GM21737 (cell line): ENCODE results near the gene OR2D2.
A peak's percentile ranks its signal among the peaks of the same experiment; 100 is the strongest.
"Not testable (repeated sequence)": the region's sequence is repeated elsewhere in the genome, so short reads cannot be mapped to it uniquely, and the experiment has no call there.

ENCODE experiments used
- ATAC-seq: cut with Tn5 transposase; IDR thresholded peaks from one replicate; pipeline ENCODE4 v1.9.1; 2021; ENCODE audit warnings: mild to moderate bottlenecking, moderate library complexity; ENCODE audit not compliant: unreplicated experiment

Gene OR2D2, protein sequence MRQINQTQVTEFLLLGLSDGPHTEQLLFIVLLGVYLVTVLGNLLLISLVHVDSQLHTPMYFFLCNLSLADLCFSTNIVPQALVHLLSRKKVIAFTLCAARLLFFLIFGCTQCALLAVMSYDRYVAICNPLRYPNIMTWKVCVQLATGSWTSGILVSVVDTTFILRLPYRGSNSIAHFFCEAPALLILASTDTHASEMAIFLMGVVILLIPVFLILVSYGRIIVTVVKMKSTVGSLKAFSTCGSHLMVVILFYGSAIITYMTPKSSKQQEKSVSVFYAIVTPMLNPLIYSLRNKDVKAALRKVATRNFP

DNA sequence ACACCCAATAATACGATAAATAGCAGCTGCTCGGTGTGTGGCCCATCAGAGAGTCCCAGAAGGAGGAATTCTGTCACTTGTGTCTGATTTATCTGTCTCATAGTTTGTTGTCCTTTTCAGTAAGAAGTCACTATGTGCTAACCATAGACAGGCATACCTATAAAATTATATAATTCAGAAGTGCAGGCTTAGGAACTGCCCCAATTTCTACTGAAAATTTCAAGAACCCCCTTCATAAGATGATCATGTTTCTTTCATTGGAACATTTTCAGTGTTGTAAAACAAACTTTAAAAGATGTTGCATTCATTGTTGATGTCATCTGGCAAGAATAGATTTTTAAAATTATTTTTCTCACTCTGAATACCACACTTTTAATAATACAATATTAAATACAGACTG, at the start of gene OR2D2:
Gene OR2D2 (minus strand): TSS at position 101 of the 400 bp plus-strand sequence. CDS start 0 bp downstream, at position 101.
- ATAC-seq = no peak

DNA sequence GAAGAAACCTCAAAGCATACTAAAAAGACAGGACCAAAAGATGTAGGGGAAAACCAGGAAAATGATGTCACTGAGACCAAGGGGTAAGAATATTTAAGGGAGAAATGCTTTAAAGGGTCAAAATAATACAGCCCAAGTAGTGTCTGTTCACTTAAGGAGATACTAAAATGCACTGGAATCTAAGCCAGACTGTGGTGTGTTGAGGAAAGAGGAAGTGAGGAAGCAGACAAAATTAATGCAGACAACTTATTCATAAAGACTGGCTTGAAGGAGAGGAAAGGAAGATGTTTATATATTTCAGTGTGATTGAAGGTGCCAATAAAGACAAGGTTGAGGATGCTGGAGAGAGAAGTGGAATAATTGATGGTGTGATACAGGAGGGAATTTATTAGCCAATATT, 49.7 kb upstream of the OR2D2 start:
- ATAC-seq = no peak

DNA sequence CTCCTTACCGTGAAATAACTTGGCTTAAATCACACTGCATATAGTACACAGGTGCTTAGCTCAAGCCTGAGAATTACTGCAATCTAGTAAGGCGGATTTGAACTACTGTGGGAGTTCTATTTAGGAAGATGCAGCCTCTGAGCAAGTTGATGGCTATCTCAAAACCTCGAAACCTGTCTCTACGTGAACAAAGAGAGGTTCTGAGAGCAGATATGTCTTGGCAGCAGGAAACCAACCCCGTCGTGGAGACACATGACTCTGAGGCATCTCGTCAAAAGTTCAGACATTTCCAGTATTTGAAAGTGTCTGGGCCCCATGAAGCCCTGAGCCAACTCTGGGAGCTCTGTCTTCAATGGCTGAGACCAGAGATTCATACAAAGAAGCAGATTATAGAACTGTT, 39.8 kb upstream of the OR2D2 start:
- ATAC-seq = no peak

DNA sequence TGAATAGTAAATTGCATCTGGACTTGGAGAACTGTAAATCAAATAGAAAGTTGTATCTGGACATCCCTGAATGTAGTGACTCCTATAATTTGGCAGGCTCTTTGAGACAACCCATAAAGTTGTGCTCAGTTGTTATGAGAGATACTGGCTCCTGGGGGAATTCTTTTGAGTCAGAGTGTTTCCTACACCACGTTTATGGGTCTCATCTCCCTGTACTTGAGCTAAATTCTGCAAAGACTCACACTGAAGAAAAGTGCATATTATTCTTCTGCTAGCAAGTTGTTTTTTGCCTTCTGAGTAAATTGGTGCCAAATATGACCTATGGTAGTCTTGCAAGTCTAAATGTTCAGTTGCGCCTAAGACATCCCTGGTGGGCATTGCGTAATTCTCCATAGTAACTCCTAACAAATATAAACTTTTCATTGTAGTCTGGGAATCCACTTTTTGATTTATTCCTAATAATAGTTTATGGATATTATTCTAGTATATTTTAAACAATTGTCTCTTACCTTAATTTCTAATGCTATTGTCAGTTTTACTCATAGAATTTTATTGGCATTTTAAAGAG, 38.9 kb upstream of the OR2D2 start:
- no peak for ATAC-seq

DNA sequence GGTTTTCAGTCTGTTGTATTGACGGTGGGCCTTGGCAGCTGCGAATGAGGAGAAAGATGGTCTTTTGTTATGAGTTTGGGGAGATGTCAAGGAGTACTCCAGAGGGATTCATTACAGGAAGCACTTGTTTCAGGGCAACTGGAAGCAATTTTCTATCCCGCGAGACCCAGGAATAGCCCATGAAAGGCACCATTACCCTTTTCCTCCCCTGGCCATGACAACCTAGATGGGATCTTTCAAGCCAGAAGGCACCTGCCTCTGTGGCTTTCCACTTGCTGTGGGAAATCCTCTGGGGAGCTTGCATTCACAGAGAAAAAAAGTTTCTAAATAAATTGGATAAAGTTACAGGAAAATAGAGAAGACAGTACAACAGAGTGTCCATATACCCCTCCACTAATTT, 36.6 kb upstream of the OR2D2 start:
- no peak for ATAC-seq

DNA sequence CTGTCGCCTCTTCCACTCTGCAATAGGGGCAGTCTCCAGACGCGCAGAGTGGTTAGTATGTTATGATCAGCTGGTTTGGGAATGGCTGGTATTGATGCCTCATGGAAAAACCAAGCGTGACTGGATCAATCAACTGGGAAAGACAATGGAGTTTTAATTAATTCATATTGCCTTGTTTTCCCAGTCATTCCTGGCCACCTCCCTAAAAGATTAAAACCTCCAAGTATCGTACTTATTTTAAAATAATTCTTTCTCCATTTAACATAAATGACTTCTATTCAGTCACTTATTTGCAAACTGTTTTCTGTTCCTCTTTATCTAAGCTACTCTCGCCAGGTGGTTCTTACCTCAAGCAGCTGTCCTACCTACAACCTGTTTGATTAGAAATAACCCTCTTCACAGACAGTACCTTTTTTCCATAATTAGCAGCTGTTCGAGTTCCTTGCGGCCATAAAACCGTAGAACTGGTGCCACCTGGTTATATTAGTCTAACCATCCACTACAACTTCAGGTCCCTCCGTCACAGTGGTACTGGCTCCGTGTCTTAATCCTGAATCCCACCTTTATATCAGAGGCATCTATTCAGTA, 34.8 kb upstream of the OR2D2 start:
- peak; percentile 40 for ATAC-seq

DNA sequence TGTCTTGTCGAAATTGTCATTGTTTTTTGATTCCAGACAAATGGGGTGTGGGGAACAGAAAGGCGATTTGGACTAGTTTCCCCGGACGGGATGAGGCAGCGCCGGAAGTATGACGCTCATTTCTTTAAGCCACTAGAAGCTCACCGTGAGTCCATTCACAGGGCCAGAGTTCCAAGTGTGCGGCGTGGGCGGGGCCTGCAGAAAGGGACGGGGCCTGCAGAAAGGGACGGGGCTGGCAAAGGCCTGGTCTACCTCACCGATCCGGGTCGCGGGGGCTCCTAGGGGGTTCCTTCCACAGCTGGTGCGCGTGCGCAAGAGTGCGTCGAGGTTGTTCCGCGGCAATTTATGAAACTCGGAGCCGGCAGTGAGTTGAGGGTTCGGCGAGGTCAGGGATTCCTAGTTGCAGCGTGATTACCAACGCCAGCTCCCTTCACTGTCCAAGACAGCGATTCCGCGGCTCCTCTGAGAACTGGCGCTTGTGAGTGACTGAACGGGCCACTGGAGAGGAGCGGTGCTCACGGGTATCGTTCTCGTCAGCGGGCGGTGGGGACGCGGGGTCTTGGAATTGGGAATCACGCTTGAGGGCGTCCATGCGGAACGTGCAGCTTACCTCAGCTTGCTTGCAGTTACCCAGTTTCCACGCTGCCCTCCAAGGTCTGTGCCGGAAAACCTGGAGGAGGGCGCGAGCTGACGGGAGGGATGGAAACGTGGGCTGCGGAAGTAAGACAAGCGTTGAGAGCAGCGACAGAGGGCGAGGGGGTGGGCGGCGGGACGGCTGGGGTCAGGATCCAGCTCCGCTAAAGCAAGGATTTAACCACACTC, 34.1 kb upstream of the OR2D2 start, which contains the start of gene ZNF215:
Gene ZNF215 (plus strand): TSS at position 219 of the 822 bp plus-strand sequence. CDS start 5,847 bp downstream, outside the sequence.
- peak; percentile 75 for ATAC-seq

DNA sequence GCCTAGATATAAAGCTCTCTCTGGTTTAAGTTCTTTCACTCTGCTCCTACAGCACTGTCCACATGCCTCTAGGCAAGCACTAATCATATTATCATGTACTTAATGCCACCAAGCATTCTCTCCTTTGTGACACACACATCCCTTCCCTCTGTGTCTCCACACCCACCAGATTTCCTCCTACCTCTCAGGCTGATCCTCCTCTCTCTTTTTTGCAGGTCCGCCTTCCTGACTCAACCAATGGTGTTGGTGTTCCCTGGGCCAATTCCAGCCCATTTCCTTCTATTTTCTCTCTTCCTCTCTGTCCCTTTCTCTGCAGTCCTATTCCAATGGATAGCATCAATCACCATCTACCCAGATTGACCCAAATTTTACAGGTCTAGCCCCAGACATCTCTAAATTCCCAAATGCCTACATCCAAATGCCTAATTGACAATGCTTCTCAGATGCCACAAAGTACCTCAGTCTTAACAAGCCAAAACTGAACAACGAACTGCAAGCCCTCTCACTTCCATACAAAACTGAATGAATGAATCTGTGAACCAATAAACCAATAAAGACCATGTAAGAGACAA, 33.4 kb upstream of the OR2D2 start:
- peak; percentile 2 for ATAC-seq

DNA sequence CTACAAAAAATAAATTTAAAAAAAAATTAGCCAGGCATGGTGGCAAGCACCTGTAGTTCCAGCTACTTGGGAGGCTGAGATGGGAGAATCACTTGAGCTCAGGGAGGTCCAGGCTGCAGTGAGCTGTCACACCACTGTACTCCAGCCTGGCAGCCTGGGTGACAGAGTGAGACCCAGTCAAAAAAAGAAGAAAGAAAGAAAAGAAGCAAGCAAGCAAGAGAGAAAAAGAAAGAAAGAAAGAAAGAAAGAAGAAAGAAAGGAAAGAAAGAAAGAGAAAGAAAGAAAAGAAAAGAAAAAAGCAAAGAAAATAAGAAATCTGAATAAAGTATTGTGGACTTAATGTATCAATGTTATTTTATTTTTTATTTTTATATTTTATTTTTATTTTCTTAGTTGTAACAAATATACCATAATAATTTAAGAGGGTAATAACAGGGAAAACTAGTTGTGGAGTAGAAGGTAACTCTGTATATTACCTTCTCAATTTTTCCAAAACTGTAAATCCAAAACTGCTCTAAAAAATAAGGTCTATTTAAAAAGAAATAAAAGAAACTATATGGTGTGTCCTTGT, 32.8 kb upstream of the OR2D2 start:
- no peak for ATAC-seq

DNA sequence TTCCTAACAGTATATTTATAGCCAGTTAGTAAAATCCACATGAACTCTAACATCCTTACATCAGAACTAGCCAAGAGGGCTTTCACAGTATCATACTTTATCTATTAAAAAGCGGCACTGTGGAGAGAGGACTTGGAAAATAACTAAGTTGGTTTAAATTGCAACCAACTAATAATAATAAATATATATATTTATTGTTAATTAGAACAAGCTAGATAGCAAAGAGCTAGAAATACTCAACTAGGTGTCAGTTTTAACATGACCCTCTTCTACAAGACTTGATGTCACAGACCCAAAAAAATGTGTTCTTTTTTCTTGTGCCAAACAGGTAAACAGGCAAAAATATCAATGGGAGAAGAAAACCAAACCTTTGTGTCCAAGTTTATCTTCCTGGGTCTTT, 28.4 kb upstream of the OR2D2 start, which contains the start of gene OR2D3:
Gene OR2D3 (plus strand): TSS at position 301 of the 400 bp plus-strand sequence. CDS start 0 bp downstream, at position 301.
- ATAC-seq = no peak

DNA sequence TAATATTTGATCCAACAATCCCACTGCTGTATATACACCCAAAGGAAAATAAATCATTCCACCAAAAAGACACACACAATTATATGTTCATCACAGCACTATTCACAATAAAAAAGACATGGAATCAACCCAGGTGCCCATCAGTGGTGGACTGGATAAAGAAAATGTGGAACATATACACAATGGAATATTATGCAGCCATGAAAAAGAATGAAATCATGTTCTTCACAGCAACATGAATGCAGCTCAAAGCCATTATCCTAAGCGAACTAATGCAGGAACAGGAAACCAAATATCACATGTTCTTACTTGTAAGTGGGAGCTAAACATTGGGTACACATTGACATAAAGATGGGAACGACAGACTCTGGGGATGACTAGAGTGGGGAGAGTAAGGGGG, 27.4 kb upstream of the OR2D2 start:
- ATAC-seq = no peak

DNA sequence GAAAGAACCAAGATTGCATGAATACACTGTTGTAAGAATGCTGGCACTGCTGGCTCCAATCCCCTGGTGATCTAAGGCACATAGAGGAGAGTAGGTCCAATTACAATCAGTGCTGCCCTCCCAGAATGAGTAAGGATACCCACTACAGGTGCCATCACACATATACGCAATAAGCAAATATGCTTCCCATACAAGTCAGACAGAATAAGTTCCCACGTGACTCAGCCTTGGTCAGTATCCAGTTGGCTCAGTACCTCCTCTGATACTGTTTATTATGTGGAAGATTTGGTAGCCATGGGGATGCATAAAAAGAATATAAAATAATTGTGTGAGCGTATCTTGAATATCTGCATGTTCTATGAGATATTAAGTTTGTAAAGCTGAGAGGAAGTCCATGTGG, 19.6 kb upstream of the OR2D2 start:
- no peak for ATAC-seq

DNA sequence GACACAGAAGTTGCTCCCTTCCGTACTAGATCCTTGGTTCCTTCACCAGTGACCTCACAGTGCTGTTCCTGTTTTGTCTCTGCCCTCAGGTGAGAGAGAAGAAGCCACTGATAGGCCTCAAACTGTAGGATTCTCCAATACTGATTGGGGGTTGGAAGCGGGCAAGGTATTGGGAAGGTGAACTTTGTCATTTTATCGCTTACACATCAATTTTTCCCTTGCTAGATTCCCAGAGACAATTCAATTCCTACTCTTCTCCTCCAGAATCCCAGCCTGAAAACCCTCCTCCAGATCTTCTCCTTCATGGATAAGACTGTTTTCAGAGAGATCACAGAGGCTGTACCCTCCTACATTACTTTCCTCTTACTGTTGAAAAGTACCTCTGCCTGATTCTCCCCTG, 19.1 kb upstream of the OR2D2 start:
- no peak for ATAC-seq

DNA sequence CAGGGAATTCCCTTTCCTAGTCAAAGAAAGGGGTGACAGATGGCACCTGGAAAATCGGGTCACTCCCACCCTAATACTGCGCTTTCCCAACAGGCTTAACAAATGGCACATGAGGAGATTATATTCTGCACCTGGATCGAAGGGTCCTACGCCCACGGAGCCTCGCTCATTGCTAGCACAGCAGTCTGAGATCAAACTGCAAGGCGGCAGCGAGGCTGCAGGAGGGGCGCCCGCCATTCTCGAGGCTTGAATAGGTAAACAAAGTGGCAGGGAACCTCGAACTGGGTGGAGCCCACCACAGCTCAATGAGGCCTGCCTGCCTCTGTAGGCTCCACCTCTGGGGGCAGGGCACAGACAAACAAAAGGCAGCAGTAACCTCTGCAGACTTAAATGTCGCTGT, 12.5 kb upstream of the OR2D2 start:
- ATAC-seq = not testable (repeated sequence)

DNA sequence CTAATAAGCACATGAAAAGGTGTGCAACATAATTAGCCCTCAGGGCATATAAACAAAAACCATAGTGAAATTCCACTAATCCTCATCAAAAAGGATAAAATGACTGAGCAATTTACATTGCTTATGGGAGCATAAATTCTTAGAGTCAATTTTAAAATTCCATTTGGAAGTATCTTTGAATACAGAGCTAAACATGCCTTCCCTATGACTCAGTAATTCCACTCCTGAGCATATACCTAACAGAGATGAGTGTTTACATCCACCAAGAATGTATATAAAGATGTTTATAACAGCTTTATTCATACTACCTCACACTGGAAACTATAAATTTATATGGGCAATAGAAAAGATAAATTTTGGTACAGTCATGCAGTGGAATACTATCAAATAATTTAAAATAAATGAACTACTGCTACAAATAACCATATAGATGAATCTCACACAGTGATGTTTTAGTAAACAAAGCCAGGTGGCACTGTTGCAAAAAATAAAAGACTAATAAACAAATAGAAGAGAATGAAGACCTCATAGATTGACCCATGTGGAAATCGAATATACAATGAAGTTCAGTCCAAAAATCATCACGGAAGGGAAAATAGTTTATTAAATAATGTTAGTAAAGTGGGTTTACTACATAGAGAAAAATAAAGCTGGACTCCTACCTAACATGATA, 8.2 kb upstream of the OR2D2 start:
- no peak for ATAC-seq

DNA sequence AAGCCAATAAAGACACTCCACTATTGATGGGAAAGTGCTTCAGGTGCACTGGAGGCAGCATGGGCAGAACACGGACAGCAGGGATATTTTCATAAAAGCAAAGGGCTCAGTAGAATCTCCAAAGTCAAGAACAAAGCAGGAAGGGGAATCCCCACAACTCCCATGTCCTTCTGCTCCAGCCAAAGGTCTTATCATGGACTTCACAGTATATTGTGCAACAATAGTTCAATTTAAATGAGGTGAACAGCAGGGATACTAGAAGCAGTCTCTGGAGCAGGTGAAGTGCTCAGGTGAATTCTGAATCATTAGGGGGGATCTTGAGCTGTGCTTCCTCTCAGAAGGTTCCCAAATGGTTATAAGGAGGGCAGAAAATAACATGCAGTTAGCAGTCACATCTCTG, 6.6 kb upstream of the OR2D2 start:
- ATAC-seq = no peak

DNA sequence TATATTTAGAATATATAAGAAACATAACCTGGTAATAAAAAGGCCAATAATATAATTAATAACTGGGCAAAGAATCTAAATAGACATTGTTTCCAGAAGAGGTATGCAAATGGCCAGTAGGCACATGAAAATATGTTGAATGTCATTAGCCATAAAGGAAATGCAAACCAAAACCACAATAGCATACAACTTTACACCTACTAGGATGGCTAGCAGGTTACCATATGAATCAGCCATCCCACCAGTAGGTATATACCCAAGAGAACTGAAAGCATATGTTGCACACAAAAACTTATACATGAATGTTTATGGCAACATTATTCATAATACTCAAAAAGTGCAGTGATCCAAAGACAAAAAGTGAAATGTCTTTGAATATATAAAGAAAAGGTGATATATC, 2.7 kb upstream of the OR2D2 start:
- peak; percentile 89 for ATAC-seq

DNA sequence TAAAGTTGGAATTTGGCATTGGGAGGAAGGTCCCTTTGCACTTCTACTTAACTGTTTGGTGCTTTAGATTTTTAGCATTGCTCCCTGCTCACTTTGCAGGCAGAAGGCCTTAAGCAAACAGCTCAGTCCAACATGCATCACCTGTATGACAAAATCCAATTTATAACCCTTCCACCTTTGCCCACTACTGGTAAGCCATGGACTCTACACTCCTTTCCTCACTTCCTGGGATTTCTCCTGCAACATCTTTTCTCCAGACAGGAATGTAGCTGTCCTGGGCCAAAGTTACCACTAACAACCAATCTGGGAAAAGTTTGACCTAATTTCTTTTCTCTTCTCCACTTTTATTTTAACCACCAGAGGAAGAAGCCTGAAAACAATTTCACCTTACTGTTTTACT, 1.8 kb upstream of the OR2D2 start:
- ATAC-seq = no peak

DNA sequence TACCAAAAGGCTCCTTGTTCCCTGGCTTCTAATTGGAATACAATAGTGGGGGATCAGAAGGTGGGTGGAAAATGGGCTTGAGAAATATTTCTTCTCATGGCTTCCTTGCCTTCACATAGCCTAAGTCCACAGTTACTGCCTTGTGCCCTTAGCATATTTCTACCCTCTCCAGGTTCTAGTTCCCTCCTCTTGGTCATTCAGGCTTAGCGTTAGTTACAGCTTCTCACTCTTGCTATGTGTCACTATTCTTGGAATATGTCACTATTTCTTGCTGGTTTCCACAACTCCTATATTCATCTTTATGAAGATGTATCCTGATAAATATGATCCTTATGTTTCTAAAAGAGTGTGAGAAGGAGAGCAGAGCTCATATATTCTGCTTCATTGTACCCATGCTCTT, 2.5 kb downstream of the OR2D2 start:
- no peak for ATAC-seq

DNA sequence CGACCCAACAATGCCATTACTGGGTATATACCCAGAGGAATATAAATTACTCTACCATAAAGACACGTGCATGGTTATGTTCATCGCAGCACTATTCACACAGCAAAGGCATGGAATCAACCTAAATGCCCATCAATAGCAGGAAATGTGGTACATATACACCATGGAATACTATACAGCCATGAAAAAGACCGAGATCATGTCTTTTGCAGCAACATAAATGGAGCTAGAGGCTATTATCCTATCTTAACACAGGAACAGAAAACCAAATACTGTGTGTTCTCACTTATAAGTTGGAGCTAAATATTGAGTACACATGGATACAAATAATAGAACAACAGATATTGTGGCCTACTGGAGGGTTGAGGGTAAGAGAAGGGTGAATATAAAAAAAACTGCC, 3.5 kb downstream of the OR2D2 start:
- ATAC-seq = no peak
